Central memory CD8-positive, alpha-beta T cell (primary cell): ENCODE data around the gene CYTH4.

ENCODE experiments used
- ATAC-seq: fragments of 150-1000 bp; cut with Tn5 transposase; replicated peaks from 2 replicates; pipeline ENCODE4 v1.10.0; 2022; ENCODE audit warnings: mild to moderate bottlenecking, moderate FRiP score, moderate number of reproducible peaks; ENCODE audit not compliant: poor library complexity, severe bottlenecking; ENCODE audit errors: extremely low read depth
- DNase-seq, 2 donors: peaks; one replicate each; pipeline ENCODE4 v3.0.0; 2021; ENCODE audit warnings: low spot score in 2 of 2
- H3K27ac Mint-ChIP-seq: one replicate; pipeline ENCODE4 v1.8.0; 2022; ENCODE audit warnings: low read depth, mild to moderate bottlenecking, moderate library complexity, mixed read lengths
- H3K27me3 Mint-ChIP-seq: one replicate; pipeline ENCODE4 v1.8.0; 2022; ENCODE audit warnings: mixed read lengths
- H3K36me3 Mint-ChIP-seq: one replicate; pipeline ENCODE4 v1.8.0; 2022; ENCODE audit warnings: mild to moderate bottlenecking, moderate library complexity, mixed read lengths; ENCODE audit not compliant: insufficient read depth
- H3K4me1 Mint-ChIP-seq: one replicate; pipeline ENCODE4 v1.8.0; 2022; ENCODE audit warnings: mixed read lengths
- H3K4me3 Mint-ChIP-seq: one replicate; pipeline ENCODE4 v1.8.0; 2022; ENCODE audit warnings: mild to moderate bottlenecking, moderate library complexity, mixed read lengths
- H3K9me3 Mint-ChIP-seq: one replicate; pipeline ENCODE4 v1.8.0; 2022; ENCODE audit warnings: mixed read lengths

The CYTH4 gene

DNA sequence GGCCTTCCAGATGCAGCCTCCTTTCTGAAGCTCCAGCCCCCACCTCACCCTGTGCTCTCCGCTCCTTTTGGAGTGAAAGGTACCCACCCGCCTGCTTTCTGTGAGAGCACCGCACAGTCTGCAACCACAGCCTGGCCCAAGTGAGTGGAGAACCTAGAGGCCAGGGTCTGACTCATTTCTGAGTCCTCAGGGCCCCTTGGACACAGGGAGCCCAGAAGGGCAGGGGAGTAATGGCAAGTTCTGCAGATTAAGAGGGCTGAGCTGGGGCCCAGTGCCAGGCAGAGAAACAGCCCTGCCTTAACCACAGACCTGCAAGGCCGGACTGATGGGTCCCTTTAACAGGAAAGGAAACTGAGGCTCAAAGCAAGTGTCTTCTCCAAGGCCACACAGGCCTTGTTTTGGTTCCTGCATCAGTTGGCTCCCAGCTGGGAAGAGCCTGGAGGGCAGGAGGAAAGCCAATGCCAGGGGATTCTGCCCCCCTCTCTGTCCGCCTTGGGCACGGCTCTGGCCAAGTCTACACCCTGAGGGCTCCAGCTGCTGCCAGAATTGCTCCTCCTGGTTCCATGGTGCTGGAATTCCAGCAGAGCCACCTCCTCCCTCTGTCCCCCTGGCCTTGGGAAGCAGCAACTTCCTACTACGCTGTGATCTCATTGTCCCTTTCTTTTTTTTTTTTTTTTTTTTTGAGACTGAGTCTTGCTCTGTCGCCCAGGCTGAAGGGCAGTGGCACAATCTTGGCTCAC is 55.1 kb downstream of the CYTH4 start:
- peaks cover 11% of the 10 kb centered on the region for H3K4me1 Mint-ChIP-seq
- no peaks in the 10 kb centered on the region for H3K9me3 Mint-ChIP-seq
- ATAC-seq: no peak
- no peaks in the 10 kb centered on the region for H3K36me3 Mint-ChIP-seq
- no peak overlapping the region for H3K4me3 Mint-ChIP-seq
- DNase-seq: no peak
- peaks cover 70% of the 10 kb centered on the region for H3K27me3 Mint-ChIP-seq
- H3K27ac Mint-ChIP-seq: no peak overlapping the region

DNA sequence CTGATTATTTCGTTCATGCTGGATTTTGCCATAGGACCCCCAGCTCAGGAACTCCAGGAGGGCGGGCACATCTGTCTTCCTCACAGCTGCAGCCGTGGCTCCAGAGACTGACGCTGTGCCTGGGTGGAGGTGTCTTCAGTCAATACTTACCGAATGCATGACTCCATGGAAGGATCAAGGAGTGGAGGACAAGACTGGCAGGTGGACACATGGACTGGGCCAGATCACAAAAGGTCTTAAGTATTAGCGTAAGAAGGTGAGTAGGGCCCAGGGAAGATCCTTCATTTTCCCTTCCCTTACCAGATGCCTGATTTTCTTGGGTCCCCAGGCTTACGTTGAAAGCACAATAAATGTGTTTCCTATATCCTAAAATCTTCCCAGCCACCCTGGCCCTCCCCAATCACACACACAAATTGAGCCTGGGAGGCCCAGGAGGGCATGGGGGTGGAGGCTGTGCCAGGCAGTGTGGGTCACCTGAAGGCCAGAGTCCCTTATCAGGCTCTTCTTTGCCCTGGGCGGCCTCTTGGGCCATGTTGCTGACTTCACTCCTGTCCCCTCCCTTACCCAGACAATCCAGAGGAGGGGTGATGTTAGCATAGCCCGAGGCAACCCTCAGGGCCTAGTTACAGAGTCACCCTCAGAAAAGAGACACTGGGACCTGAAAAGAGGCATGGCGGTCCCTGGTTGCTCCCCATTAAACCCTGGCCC is 56.4 kb downstream of the CYTH4 start:
- Mint-ChIP-seq H3K9me3 (no peaks in the 10 kb centered on the region), H3K36me3 (no peaks in the 10 kb centered on the region), H3K27ac (no peak overlapping the region), H3K4me1 (peaks cover 11% of the 10 kb centered on the region), H3K27me3 (peaks cover 58% of the 10 kb centered on the region), H3K4me3 (no peak overlapping the region)
- ATAC-seq (no peak), DNase-seq (no peak)

DNA sequence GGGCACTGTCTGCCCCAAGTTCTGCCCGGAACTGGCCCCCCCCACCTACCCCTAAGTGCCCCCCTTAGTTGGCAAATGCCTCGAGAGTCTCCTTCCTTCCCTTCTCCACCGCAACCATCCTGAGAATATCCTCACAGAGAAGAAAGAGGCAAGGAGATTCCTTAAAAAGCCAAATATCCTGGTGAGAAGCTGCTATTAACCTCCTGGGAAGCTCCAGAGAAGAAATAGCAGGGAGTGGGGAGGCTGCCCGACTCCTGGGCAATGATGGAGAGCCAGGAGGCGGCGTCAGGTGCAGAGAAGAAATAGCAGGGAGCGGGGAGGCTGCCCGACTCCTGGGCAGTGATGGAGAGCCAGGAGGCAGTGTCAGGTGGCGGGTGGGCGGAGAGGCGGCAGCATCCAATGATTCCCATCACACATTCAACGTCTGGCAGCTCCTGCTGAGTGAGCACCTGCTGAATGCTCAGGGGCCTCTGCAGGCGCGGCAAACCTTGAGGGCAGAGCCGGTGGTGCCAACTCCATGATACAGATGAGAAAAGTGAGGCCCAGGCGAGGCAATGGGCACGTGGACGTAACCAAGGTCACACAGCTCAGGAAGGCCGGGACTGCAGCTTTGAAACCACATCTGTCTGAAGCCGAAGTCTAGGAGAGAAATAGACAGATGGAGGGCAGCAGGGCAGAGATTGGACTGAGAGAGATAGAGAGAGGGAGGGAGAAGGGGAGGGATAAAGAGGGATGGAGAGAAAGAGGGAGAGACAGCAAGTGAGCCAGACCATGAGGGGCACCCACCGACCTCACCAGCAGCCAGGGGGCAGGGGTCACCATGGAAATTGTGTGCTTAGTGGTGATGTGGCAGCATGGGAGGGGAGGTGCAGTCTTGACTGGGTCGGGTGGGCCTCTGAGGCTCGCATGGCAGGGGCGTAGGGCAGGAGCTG is 58.3 kb downstream of the CYTH4 start:
- H3K4me3 Mint-ChIP-seq: no peak overlapping the region
- no peaks in the 10 kb centered on the region for H3K36me3 Mint-ChIP-seq
- H3K9me3 Mint-ChIP-seq: no peaks in the 10 kb centered on the region
- H3K4me1 Mint-ChIP-seq: peaks cover 11% of the 10 kb centered on the region
- no peak overlapping the region for H3K27ac Mint-ChIP-seq
- DNase-seq (no peak), ATAC-seq (no peak)
- H3K27me3 Mint-ChIP-seq: peaks cover 60% of the 10 kb centered on the region

DNA sequence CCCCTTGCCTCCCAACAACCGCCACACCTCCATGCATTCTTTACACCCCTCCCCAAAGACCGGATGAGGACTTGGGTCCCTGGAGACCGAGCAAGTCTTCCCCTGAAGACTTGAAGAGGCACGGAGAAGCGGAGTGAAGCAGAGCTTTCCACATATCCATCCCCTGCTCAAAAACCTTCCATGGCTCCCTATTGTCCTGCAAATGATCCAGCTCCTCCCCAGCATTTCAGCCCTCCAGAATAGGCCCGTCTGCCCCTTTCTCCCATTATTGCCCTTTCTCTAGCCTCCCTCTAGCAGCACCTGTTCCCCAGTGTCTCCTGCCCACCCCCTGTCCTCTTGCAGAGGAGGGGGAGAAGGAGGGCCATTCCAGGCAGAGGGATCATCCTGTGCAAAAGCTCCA is 59.8 kb downstream of the CYTH4 start:
- Mint-ChIP-seq H3K27me3 (peaks cover 52% of the 10 kb centered on the region), H3K9me3 (no peaks in the 10 kb centered on the region), H3K4me1 (peaks cover 11% of the 10 kb centered on the region), H3K4me3 (no peak overlapping the region), H3K36me3 (no peaks in the 10 kb centered on the region), H3K27ac (no peak overlapping the region)
- DNase-seq (no peak), ATAC-seq (no peak)

DNA sequence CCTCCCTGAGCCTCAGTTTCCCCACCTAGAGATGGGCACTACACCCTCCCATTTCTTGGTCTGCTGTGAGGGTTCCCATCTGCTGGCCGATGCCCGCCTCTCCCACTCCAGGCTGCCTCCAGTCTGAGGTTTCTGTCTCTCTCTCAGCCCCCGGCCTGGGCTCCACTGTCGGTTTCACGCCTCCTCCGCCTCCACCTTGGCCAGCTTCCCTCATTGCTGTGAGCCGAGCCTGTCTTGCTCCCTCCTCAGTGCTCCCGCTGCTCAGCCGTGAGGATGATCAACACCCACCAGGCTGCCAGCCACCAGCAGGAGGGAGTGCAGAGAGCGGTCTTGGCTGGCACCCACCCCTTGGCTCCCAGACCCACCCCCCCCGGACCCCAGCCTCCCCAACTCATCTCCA is 61.0 kb downstream of the CYTH4 start:
- Mint-ChIP-seq H3K27me3 (peaks cover 39% of the 10 kb centered on the region), H3K9me3 (no peaks in the 10 kb centered on the region), H3K36me3 (no peaks in the 10 kb centered on the region), H3K4me1 (peaks cover 5% of the 10 kb centered on the region), H3K4me3 (no peak overlapping the region), H3K27ac (no peak overlapping the region)
- ATAC-seq (no peak), DNase-seq (no peak)

DNA sequence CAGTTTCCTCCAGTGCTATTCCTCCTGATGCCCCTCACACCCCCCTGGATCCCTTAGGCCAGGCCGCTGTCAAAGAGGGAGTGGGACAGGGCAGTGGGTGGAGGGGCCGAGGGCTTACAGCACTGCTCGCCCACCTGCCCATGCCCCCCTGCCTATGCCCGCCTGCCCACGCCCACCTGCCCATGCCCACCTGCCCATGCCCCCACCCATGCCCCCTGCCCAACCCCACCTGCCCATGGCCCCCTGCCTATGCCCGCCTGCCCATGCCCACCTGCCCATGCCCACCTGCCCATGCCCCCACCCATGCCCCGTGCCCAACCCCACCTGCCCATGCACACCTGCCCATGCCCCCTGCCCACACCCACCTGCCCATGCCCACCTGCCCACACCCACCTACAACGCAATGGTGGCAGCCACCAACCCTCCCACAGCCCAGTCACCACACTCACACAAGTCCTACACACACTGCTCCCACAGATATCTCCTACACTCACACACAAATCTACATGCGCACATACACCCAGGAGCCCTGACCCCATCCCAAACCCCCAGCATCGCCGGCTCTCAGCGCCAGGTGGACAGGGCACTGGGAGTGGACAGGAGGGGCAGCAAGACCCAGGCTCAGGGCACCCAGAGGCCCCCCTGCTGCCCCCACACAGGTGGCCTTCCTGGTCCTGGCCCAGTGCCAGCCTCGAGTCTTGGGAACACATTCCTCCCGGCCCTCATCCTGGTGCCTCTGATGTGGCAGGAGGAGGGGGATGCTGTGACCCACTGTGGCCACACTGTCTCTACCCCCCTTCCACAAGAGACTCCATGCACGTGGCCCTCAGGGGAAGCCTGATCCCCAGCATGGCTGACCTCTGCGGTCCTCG is 61.8 kb downstream of the CYTH4 start:
- Mint-ChIP-seq H3K27me3 (peaks cover 31% of the 10 kb centered on the region), H3K36me3 (no peaks in the 10 kb centered on the region), H3K4me1 (peaks cover 5% of the 10 kb centered on the region), H3K27ac (no peak overlapping the region), H3K4me3 (no peak overlapping the region), H3K9me3 (no peaks in the 10 kb centered on the region)
- no peak for ATAC-seq
- DNase-seq: no peak

DNA sequence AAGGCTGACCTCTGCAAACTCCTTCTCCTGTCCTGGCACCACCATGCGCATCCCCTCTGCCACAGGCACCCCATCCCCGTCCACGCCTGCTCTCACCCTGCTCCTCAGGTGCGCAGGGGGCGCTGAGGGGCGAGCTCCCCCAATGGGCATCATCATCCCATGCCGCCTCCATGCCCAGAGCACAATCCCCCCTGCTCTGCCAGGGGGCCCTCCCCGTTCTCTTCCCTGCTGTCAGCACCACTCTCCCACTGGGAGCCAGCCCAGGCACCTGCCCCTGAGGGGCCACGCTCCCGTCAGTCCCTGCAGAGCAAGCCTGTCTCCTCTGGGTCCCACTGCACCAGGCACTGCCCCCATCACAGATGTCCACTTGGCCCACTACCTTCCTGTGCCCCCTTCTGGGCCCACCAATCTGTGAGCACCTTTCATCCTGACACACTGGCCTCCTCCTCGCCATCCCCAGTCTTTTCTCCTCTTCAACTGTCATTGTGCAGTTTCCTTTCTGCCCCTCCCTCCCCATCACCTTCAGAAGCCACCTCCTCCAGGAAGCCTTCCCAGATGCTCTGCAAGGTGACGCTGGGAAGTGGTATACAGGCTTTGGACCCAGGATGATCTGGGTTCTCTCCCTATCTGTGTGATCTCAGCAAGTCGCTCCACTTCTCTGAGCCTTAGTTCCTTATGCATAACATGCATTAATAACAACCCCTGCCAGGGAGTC is 62.6 kb downstream of the CYTH4 start:
- Mint-ChIP-seq H3K4me3 (no peak overlapping the region), H3K36me3 (no peaks in the 10 kb centered on the region), H3K27ac (no peak overlapping the region), H3K9me3 (no peaks in the 10 kb centered on the region), H3K4me1 (peaks cover 5% of the 10 kb centered on the region), H3K27me3 (peaks cover 26% of the 10 kb centered on the region)
- no peak for DNase-seq
- no peak for ATAC-seq

DNA sequence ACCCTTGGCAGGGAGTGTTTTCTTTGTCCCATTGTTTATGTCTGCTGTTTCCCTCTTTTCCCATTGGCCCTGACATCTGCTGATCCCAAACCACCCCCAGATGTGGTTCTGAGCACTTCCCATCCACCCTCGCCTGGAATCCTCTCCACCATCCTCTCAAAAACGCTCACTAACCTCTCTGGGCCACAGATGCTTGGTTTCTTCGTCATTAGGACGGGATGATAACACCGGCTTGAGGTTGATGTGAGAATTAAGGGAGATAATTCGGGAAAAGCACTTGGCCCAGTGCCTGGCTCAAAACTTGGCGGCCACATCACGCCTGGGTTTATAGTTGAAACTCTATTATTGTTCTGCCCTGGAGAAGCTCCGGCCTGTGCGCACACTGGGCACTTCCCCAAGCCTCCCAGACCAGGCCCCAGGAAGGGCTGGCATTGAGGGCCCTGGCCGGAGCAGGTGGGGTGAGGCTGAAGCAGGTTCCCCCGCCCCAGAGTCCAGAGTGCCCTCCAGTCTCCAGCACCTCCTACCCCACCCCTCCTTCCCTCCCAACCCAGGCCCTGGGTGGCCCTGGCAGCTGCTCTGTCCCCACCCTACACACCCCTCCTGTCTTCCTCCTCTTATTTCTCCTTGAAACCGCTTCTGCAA is 63.7 kb downstream of the CYTH4 start:
- H3K4me1 Mint-ChIP-seq: peaks cover 5% of the 10 kb centered on the region
- H3K27me3 Mint-ChIP-seq: peaks cover 28% of the 10 kb centered on the region
- no peak for ATAC-seq
- no peaks in the 10 kb centered on the region for H3K36me3 Mint-ChIP-seq
- H3K27ac Mint-ChIP-seq: no peak overlapping the region
- no peak for DNase-seq
- H3K9me3 Mint-ChIP-seq: no peaks in the 10 kb centered on the region
- H3K4me3 Mint-ChIP-seq: no peak overlapping the region

DNA sequence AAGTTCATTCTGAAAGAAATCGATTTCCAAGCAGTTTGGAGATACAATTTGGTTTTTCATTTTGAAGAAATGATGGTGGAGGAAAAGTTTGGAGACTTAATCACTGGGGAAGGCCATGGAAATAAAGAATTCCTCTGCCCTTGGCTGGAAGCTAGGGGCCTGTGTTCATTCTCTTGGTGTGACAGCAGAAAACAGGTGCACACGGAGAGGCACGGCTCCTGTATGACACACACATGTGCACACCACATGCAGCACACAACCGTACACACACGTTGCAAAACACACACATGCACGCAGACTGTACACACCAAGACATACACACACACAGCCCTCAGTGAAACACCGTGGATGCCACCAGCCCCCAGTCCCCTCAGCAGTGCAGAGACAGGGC is 64.2 kb downstream of the CYTH4 start:
- DNase-seq (no peak), ATAC-seq (no peak)
- no peaks in the 10 kb centered on the region for H3K9me3 Mint-ChIP-seq
- H3K27me3 Mint-ChIP-seq: peaks cover 33% of the 10 kb centered on the region
- no peak overlapping the region for H3K27ac Mint-ChIP-seq
- H3K4me1 Mint-ChIP-seq: peaks cover 5% of the 10 kb centered on the region
- no peak overlapping the region for H3K4me3 Mint-ChIP-seq
- H3K36me3 Mint-ChIP-seq: no peaks in the 10 kb centered on the region

DNA sequence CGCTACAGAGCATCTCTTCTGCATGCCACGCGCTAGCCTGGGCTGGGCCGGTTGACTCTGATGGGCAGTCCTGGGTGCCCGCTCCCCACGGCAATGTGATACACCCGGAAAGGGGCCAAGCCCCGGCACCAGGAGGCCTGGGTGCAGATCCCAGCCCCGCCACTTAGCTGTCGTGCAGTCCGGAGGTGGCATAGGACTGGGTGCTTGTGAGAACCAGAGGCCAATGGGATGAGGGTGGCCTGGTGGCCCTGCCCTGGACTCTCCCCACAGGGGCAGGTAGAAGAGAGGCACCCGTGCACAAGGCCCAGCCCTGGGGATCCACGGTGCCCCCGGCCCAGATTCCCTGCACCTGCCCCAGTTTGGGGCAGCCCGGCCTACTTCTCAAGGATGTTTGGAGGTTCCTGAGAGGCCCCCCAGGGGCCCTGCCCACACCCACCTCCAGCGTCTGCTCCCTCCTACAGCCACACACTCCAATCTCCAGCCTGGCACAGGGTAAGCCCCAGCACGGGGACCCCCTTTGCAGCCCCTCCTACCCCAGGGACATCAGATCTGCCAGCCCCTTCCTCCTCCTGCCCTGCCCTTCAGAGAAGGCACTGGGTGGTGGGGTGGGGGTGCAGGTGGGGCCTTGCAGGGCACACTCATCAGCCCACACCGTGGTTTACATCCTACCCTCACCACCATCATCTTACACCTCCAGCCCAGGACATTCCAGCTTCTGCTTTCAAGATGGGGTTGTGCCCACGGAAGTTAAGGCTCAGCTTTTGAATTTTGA is 66.9 kb downstream of the CYTH4 start:
- no peak overlapping the region for H3K27ac Mint-ChIP-seq
- no peak for ATAC-seq
- DNase-seq: no peak
- H3K4me3 Mint-ChIP-seq: no peak overlapping the region
- H3K9me3 Mint-ChIP-seq: no peaks in the 10 kb centered on the region
- H3K36me3 Mint-ChIP-seq: no peaks in the 10 kb centered on the region
- peaks cover 5% of the 10 kb centered on the region for H3K4me1 Mint-ChIP-seq
- peaks cover 47% of the 10 kb centered on the region for H3K27me3 Mint-ChIP-seq

DNA sequence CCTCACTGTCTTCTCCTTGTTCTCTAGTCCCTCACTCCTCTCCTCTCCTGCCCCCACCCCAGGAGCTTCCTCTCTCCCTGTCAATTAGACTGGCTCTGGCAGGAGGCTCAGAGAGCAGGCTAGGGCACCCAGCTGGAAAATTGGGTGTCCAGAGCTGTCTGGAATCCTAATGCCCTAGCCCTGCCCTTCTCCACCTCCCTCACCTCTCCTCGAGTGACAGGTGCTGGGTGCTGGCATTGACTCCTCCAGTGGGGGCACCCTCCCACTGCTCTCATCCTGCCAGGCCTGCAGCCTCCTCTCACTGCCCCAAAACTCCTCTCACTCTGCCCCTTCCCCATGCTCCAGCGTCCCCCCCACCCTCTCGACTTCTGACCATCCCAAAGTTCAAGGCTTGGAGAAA is 68.9 kb downstream of the CYTH4 start:
- no peak overlapping the region for H3K4me3 Mint-ChIP-seq
- ATAC-seq (no peak), DNase-seq (no peak)
- no peak overlapping the region for H3K27ac Mint-ChIP-seq
- H3K36me3 Mint-ChIP-seq: no peaks in the 10 kb centered on the region
- peaks cover 36% of the 10 kb centered on the region for H3K27me3 Mint-ChIP-seq
- H3K9me3 Mint-ChIP-seq: no peaks in the 10 kb centered on the region
- no peaks in the 10 kb centered on the region for H3K4me1 Mint-ChIP-seq
